Adipose tissue (tissue), 3 donors: ENCODE data around the gene TENT4A. TPM values are rescaled to one million over a fixed set of nuclear protein-coding genes. Genes with fewer than 3 reads are reported as not detected.

Experiments used
- H3K27ac ChIP-seq: one replicate; pipeline ENCODE4 v1.5.1; 2013; ENCODE audit warnings: low read depth, low read length
- WGBS, 3 donors: extraction: QIAGEN DNeasy Blood & Tissue Kit; methylation state at CpG; one replicate each; pipeline ENCODE4 v1.1.7; 2013; 5-methylcytosine and 5-hydroxymethylcytosine counted together
- polyA plus RNA-seq, 3 donors: library from polyadenylated mRNA; stranded (reverse); fragments of 200-250 nt; gene quantifications; one replicate each; pipeline ENCODE4 v1.2.3, GENCODE V29; 2013
- donor health status: healthy with polysubstance abuse.
- donor health status: Bipolar disorder and iron deficiency.
- donor health status: healthy.

The TENT4A gene
- polyA plus RNA-seq, 3 donors = 6.2 to 14.8 (median 9.1) TPM

DNA sequence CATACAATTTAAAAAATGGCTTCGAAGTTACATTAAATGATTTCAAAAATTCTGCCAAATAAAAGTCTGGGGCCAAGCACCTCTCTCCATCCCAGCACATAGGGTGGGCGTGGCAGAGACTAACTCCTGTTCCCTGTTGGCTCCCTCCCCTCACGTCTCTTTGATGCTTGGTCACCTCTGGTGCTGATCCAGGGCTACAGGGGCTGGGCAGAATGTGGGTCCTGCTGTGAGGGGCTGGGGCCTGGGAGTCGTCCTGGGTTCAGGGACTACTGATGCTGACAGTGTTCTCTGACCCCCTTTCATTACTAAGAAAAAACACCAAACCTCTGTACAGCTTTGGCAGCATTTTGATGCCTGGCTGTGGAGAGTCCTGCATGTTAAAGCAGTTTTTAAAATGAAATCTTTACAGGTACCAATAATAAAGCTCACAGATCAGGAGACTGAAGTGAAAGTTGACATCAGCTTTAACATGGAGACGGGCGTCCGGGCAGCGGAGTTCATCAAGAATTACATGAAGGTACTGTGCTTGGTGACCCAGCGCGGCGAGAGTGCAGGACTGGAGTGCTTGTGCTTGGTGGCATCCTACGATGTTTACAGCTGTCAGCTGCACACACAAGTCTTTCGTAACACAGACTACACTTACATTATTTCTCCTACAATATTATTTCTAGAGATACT lies 29.0 kb downstream of the TENT4A start:
- H3K27ac ChIP-seq = no peak overlapping the region
- WGBS, 3 donors = 87 to 91% (median 89%) methylated on average over 13 of the region's 13 CpGs

DNA sequence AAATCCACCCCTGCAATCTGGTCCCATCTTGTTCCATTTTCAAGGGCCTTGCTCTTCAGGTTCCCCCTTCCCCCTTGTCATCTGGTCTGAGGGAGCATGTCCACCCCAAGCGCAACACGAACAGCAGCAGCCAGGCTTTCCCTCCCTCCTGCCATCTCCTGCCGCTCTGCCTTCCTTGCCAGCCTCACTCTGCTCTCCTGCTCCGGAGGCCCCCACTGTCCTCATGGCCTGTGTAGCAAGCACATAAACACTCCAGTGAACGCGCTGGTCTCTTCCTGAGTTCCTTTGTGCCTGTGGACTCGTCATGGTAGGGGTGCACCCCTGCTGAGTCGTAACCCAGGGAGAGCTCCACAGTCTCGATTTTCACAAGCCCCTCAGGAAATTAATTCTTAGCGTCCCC lies 29.9 kb downstream of the TENT4A start:
- 80 to 85% (median 82%) methylated on average over 10 of the region's 10 CpGs for WGBS, 3 donors

DNA sequence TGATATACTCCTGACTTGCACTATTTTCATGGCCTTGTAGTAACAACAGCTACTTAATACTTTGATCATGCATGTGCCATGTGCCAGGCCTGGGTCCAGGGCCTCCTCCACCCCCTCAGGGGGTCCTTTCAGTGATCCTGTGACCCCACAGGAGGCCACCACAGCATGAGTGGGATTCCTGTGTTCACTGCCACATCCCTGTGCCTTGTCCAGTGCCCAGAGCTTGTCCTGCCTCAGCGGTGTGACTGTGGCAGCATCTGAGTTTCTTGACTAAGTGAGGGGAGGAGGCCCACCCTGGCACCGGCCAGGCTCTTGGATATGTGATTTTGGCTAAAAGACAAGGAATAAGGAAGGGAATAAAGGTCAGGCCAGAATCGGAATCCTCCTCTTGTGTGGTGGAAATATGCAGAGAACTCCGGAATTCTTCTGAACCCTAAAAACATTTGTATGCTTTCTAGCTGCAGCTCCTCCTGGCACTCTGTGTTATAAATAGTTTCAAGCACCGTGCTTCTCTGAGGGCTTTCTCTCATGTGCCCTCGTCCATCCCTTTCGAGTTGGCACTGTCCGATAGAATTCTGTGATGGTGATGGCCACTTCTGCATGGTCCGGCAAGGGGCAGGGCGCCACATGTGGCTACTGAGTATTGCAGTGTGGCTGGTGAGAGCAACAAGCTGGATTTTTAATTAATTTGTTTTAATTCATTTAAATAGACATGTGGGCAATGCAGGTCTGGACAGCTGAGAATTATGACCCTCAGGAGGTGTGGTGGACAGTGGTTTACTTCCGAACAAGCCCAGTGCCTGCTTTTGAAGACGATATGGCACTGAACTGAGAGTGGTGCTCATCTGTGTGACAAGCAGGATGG lies 31.8 kb downstream of the TENT4A start:
- WGBS, 3 donors = 73 to 78% (median 77%) methylated on average over 12 of the region's 12 CpGs
- no peak overlapping the region for H3K27ac ChIP-seq

More for the DNA sequence above, 29.9 kb downstream of the TENT4A start:
- no peak overlapping the region for H3K27ac ChIP-seq

DNA sequence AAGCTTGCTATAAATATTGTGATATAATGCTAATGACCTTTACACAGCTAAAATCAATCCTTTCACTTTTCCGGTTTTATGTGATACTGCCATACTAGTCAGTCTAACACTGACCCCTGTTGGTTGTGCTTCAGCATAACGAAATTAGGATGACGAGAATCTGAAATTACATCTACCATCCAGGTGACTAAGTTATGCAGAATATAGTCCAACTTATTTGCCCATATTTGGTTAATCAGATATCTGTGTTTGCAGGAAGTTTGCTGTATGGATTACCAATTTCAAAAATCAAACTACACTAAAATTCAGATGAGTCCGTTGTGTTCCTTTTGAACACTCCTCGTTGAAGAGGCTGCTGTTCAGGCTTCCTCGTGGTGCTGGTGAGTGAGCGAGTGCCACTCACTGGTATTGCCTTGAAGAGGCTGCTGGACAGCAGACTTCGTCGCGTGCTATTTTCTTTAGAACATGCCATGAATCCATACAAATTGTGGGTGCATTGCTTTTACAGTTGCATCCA lies 32.5 kb downstream of the TENT4A start:
- WGBS, 3 donors = 64 to 68% (median 67%) methylated on average over 10 of the region's 10 CpGs
- H3K27ac ChIP-seq = no peak overlapping the region

DNA sequence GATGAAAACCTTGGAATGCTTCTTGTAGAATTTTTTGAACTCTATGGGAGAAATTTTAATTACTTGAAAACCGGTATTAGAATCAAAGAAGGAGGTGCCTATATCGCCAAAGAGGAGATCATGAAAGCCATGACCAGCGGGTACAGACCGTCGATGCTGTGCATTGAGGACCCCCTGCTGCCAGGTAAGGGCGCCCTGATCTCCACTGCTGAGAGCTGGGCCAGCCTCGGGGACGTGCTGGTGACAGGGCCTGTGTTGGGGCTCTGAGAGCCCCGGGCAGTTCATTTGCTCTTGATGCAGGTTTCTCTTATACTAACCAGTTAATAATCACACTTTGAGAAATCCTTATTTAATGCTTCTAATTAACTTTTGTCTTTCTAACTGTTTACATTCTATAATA lies 33.0 kb downstream of the TENT4A start:
- no peak overlapping the region for H3K27ac ChIP-seq
- WGBS, 3 donors = 86 to 95% (median 93%) methylated on average over 9 of the region's 9 CpGs

DNA sequence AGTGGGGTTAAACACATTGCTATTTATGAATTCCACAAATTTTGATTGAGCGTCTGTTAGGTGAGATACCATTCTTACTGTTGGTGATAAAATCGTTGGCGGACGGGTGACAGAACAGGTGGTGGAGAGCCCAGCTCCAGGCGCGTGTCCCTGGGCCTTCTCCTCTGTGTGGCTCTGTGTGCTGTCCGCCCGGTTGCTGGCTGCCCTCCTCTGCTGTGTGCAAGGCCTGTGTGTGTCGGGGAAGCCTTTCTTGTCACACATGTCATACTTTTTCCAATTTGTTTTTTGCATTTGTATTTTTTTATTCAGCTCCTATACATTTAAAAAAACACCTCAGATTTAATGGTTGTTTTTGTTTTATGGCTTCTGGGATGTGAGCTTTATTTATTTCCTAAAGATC lies 33.9 kb downstream of the TENT4A start:
- H3K27ac ChIP-seq = no peak overlapping the region
- WGBS, 3 donors = 85 to 95% (median 89%) methylated on average over 9 of the region's 9 CpGs

DNA sequence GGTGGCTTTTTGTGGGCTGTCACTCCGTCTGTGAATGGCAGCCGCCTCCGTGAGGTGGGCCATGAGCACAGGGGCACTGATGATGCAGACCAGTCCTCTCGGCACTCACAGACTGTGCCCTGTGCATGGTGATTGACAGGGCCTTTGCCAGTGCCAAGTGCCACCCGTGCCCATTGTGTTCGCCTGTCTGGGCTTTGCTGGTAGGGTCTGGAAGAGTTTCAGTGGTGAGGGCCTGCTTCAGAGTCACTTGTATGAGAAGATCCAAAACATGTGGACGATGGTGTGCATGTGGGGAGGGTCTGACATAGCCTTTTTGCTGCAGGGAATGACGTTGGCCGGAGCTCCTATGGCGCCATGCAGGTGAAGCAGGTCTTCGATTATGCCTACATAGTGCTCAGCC lies 34.9 kb downstream of the TENT4A start:
- H3K27ac ChIP-seq = no peak overlapping the region
- WGBS, 3 donors = 88 to 92% (median 90%) methylated on average over 11 of the region's 11 CpGs

DNA sequence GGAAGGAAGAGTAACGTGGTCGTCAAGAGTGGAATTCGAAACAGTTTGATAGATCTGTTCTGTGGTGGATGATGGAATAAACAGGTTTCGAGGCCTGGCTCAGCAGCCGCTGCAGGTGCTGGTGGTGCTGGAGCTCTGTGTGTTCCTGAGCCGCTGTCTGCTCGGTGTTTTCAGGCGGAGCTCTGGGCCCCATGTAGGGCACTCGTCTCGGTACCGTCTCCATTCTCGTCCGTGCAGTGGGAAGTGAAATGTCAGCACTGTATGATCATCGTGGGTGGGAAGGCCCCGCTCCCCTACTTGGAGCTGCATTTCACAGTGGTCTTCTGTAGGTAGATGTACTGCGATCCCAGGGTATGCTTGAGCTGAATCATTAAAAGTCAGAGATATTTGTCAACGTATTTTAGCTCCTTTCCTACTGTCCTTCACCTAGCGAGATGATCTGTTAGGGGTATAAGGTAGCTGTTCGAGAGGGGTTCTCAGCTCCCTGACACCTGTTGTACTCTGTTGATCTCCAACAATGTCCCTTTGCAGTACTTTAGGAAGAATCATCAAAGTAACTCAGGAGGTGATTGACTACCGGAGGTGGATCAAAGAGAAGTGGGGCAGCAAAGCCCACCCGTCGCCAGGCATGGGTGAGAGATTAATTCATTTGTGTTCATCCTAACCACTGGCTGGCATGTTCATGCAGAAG lies 35.9 kb downstream of the TENT4A start:
- H3K27ac ChIP-seq = no peak overlapping the region
- 93 to 94% (median 93%) methylated on average over 22 of the region's 22 CpGs for WGBS, 3 donors

DNA sequence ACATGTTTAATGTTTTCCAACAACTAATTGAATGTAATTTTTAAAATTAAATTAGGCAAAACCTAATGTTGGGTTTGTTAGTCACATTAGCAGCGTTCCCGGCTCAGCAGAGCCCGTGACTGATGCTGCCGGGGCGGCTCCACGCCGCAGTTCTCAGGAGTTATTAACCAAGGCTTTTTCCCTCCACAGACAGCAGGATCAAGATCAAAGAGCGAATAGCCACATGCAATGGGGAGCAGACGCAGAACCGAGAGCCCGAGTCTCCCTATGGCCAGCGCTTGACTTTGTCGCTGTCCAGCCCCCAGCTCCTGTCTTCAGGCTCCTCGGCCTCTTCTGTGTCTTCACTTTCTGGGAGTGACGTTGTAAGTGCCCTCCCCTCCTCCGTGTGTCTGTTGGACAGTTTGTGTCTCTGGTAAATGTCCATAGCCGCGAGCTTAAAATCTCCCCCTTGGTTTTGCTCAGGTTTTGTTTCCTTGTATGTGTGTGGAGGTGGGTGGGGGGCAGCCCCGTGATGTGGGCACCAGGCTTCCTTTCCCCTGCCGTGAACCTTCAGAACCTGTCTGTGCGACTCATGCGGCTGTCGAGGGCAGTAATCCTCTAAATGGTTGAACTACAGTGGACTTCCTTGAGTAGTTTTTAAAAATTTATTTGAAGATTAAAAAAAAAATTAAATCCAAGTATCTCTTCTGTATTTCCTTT lies 37.1 kb downstream of the TENT4A start:
- H3K27ac ChIP-seq = no peak overlapping the region
- WGBS, 3 donors = 84 to 90% (median 89%) methylated on average over 23 of the region's 23 CpGs

DNA sequence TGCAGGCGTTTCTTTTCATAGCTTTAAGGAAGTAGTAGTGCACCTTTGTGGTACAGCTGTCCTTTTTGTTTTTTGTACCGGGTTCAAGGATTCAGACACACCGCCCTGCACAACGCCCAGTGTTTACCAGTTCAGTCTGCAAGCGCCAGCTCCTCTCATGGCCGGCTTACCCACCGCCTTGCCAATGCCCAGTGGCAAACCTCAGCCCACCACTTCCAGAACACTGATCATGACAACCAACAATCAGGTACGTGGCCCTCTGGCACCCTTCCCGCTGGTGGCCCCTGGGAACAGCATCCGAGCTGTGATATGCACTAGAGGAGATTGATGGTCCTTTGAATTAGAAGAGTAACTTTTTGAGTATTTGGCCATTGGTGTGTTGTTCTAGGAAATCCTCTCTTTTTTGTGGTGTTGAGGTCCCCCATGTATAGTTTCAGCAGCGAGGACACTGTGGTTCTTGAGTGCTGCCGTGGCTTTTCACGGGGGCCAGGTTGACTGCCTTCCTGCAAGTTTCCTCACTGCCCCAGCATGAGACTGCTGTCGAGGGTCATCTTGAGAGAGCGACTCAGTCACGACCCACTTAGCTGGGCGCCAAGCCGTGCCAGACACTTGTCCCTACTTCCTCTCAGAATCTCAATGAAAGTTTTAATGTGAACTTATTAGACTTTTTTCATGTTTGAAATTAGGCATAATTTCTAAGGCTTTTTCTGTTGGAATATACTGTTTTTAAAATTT lies 37.9 kb downstream of the TENT4A start:
- no peak overlapping the region for H3K27ac ChIP-seq
- WGBS, 3 donors = 91 to 93% (median 91%) methylated on average over 18 of the region's 18 CpGs

DNA sequence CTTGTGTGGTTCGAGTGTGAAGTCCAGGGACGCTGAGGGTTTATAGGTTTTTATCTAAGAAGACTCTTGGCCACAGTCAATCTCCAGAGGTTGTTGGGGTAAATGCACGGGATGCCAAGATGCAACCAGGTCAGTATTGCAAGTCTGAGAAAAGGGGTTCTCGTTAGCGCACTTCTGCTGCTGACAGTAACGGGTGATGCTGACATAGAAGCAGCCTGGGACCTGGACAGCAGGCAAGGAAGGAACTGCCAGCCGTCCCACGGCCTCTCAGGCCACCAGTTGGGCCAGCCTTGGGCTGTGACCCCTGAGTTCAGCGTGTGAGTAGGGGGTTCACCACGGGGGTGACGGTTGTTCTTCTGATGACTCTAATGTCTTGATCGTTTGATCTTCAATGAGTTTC lies 39.0 kb downstream of the TENT4A start:
- 92 to 97% (median 96%) methylated on average over 12 of the region's 12 CpGs for WGBS, 3 donors
- no peak overlapping the region for H3K27ac ChIP-seq

DNA sequence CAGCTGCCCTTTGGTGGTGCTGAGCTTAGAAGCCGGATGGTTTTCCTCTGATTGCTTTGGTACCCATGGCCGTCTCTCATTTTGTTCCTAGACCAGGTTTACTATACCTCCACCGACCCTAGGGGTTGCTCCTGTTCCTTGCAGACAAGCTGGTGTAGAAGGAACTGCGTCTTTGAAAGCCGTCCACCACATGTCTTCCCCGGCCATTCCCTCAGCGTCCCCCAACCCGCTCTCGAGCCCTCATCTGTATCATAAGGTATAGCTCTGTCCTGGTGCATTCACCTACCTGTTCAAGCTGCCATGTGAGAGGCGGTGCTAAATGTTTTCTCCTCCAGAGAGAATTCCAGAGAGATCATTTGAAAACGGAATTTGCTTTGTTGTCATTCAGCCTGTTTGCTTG lies 39.5 kb downstream of the TENT4A start:
- 95 to 98% (median 95%) methylated on average over 11 of the region's 11 CpGs for WGBS, 3 donors
- H3K27ac ChIP-seq = no peak overlapping the region

DNA sequence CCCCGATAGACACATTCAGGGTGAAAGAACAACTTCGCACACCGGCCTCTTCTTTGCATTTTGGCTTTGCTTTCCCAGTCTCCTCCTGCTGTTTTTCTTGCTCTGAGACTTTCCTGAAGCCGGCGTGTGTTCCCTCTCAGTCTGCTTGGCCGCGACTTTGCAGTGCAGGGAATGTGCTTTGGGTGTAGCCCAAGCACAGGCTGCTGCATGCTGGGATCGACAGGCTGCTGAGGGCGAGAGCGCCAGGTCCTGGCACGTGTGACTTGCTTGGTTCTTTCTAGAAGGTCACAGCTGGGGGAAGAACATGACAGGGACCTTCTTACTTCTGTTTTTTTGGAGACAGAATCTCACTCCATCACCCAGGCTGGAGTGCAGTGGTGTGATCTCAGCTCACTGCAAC lies 40.6 kb downstream of the TENT4A start:
- WGBS, 3 donors = 89 to 92% (median 90%) methylated on average over 11 of the region's 11 CpGs
- no peak overlapping the region for H3K27ac ChIP-seq

DNA sequence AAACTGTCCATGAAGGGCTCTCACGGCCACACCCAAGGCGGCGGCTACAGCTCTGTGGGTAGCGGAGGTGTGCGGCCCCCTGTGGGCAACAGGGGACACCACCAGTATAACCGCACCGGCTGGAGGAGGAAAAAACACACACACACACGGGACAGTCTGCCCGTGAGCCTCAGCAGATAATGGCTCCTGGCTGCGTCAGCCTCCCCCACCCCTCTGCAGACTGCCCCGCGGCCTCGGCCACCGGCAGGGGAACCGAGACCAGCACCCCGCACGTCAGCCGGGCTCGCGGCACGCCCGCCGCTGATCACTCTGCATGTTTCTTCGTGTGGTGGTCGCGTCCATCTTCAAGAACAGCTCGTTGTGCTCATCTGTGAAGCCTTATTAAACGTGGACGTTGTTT lies 41.5 kb downstream of the TENT4A start:
- 96 to 97% (median 96%) methylated on average over 27 to 29 of the region's 29 CpGs for WGBS, 3 donors
- no peak overlapping the region for H3K27ac ChIP-seq

DNA sequence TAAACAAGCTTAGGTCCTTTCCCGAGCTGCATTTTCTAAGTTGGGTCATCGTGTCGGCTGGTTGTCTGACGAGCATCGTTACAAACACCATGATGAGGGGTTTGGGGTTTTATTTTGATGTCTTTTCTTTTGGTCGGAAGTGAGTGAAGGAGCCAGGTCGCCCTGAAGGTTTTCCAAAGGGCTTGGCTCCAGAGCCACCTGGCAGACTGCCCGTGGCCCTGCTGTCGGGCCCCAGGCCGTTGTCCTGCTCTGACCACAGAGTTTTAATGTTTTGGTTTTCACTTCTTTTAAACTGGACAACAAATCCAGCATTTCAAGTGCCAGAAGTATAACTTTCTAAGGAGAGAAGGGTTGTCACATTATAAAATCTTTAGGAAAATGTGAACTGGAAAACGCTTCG lies 42.3 kb downstream of the TENT4A start:
- 79 to 89% (median 84%) methylated on average over 12 of the region's 12 CpGs for WGBS, 3 donors
- no peak overlapping the region for H3K27ac ChIP-seq

DNA sequence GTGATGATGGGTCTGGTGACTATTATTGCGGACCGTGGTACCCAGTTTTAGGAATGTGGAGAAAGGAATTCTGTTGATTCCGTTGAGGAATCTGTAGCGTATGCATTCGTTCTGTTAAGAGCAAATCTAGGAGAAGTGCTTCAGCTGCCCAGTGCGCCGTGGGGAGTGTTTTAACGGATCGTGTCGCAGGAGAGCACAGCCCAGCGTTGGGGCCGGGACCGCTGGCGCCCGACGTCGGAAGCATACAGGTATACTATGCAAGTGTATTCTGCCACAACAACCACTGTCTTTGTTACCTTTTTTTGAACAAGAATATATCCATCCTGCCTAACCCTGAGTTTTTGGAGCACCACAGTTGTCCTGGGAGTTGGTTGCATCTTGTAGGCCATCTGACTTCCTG lies 42.7 kb downstream of the TENT4A start:
- WGBS, 3 donors = 97 to 98% (median 98%) methylated on average over 17 of the region's 17 CpGs

DNA sequence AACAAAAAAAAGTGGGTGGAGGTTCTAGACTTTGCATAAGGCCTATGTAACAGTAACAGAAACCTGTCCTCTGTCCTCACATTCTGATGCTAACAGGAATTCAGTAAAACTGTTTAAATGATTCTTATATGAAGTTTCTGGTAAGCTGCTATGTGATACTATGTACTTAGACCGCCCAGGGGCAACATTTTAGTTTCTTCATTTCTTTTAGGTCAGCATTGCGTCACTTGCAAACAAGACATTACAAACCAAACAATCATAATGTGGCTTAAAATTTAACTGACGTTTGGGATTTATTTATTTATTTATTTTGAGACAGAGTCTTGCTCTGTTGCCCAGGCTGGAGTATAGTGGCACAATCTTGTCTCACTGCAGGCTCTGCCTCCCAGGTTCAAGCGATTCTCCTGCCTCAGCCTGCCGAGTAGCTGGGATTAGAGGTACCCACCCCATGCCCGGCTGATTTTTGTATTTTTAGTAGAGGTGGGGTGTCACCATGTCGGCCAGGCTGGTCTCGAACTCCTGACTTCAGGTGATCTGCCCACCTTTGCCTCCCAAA lies 44.3 kb downstream of the TENT4A start:
- WGBS, 3 donors = 90 to 92% (median 91%) methylated on average over 8 of the region's 8 CpGs
- no peak overlapping the region for H3K27ac ChIP-seq

More for the DNA sequence above, 42.7 kb downstream of the TENT4A start:
- no peak overlapping the region for H3K27ac ChIP-seq
